IPS-20b (cell line): ENCODE measurements around the gene CASP9.
"Not testable (repeated sequence)": the region's sequence is repeated elsewhere in the genome, so short reads cannot be mapped to it uniquely, and the experiment has no call there.

ENCODE experiments used
- H3K27ac ChIP-seq: one replicate; pipeline ENCODE4 v1.5.1; 2013; ENCODE audit warnings: low read length
- H3K27me3 ChIP-seq: 2 replicates; pipeline ENCODE4 v1.6.1; 2013; ENCODE audit warnings: mild to moderate bottlenecking, low read length, inconsistent platforms; ENCODE audit not compliant: insufficient read depth
- H3K36me3 ChIP-seq: 2 replicates; pipeline ENCODE4 v1.6.1; 2013; ENCODE audit warnings: low read depth, mild to moderate bottlenecking, inconsistent platforms, low read length, moderate library complexity; ENCODE audit not compliant: insufficient read depth
- H3K4me1 ChIP-seq: 2 replicates; pipeline ENCODE4 v1.6.1; 2013; ENCODE audit warnings: mild to moderate bottlenecking, control low read depth, inconsistent platforms, low read length, moderate library complexity; ENCODE audit not compliant: insufficient read depth
- H3K4me3 ChIP-seq: 2 replicates; pipeline ENCODE4 v1.5.1; 2013; ENCODE audit warnings: mild to moderate bottlenecking, low read length, inconsistent platforms
- H3K9ac ChIP-seq: 2 replicates; pipeline ENCODE4 v1.6.1; 2013; ENCODE audit warnings: low read depth, mild to moderate bottlenecking, inconsistent platforms, low read length, moderate library complexity
- H3K9me3 ChIP-seq: 2 replicates; pipeline ENCODE4 v1.6.1; 2013; ENCODE audit warnings: mild to moderate bottlenecking, low read depth, low read length, inconsistent platforms; ENCODE audit not compliant: insufficient read depth

CASP9 gene

GRCh38 chr1:15460708-15461095, 63.3 kb downstream of the CASP9 start:
- Histone ChIP-seq H3K9ac (no peak overlapping the region), H3K27ac (no peak overlapping the region), H3K4me3 (no peak overlapping the region), H3K36me3 (no peaks in the 10 kb centered on the region), H3K4me1 (no peaks in the 10 kb centered on the region), H3K27me3 (no peaks in the 10 kb centered on the region), H3K9me3 (no peaks in the 10 kb centered on the region)

DNA sequence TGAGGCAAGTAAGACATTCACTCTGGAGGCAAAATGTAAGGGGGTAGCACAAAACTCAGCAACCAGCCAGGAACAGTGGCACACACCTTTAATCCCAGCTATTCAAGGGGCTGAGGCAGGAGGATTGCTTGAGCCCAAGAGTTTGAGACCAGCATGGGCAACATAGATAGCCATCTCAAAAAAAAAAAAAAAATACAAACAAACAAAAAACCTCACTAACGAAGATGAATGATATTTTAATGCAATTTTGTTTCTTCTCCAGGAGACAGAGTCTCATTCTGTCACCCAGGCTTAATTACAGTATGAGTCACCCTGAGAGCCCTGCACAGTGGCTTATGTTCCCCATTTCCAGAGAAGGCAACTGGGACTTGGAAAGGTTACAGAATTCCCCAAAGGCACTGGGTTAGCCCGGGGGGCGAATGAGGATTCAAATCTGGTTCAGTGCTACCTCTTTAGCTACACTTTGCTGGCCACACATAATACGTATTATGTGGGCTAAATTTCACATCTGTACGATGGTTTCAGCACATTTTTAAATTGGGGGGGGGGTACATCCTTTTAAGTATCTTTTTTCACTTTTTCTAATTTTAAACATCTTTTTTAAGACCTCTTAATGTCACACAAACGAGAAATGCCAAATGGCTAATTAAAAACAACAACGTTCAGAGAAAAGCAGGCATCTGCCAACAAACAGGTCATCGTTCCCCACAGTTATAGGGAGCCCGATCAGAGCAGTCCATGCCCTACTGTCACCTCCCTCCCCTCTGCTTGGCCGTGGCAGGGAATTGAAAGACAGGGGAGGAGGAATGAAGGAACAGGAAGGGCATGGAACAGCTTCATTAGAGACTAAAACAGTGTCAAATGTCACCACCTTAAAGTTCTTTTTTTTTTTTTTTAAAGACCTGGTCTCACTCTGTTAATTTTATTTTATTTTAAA, 64.0 kb downstream of the CASP9 start:
- Histone ChIP-seq H3K9ac (no peak overlapping the region), H3K4me3 (no peak overlapping the region), H3K27me3 (no peaks in the 10 kb centered on the region), H3K9me3 (no peaks in the 10 kb centered on the region), H3K36me3 (no peaks in the 10 kb centered on the region), H3K27ac (no peak overlapping the region), H3K4me1 (no peaks in the 10 kb centered on the region)

DNA sequence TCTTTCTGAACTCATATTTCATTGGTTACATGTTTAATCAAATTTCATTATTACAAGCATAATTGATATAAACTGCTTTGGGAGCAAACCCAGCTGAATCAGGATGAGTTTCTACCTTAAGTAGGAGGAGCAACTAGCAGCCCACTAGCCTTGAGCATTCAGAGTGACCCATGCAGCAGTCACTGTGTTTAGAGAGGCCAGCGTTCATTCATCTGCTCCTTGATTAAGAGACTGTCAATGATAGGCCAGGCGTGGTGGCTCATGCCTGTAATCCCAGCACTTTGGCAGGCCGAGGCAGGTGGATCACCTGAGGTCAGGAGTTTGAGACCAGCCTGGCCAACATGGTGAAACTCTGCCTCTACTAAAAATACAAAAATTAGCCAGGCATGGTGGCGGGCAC, 65.6 kb downstream of the CASP9 start:
- not testable (repeated sequence) for H3K4me1 ChIP-seq, H3K4me3 ChIP-seq, H3K27me3 ChIP-seq, H3K9ac ChIP-seq, H3K27ac ChIP-seq, H3K9me3 ChIP-seq, H3K36me3 ChIP-seq

GRCh38 chr1:15457585-15457984, 66.4 kb downstream of the CASP9 start:
- no peaks in the 10 kb centered on the region for H3K36me3 ChIP-seq
- H3K4me1 ChIP-seq = no peaks in the 10 kb centered on the region
- H3K4me3 ChIP-seq = no peak overlapping the region
- H3K9me3 ChIP-seq = no peaks in the 10 kb centered on the region
- no peaks in the 10 kb centered on the region for H3K27me3 ChIP-seq
- H3K9ac ChIP-seq = no peak overlapping the region
- H3K27ac ChIP-seq = no peak overlapping the region

GRCh38 chr1:15456313-15456954, 67.6 kb downstream of the CASP9 start, which contains the start of gene CELA2A:
Gene CELA2A (plus strand): TSS chr1:15456732. CDS start chr1:15456754, 22 bp downstream.
- Histone ChIP-seq H3K4me3 (no peak within 1 kb of the TSS), H3K9ac (no peak within 1 kb of the TSS), H3K36me3 (no peaks in the 10 kb centered on the region), H3K27ac (no peak within 1 kb of the TSS), H3K9me3 (no peaks in the 10 kb centered on the region), H3K27me3 (no peaks in the 10 kb centered on the region), H3K4me1 (no peaks in the 10 kb centered on the region)

GRCh38 chr1:15455522-15455921, 68.5 kb downstream of the CASP9 start:
- H3K9ac ChIP-seq = no peak overlapping the region
- H3K27me3 ChIP-seq = no peaks in the 10 kb centered on the region
- H3K4me3 ChIP-seq = no peak overlapping the region
- H3K36me3 ChIP-seq = no peaks in the 10 kb centered on the region
- H3K9me3 ChIP-seq = no peaks in the 10 kb centered on the region
- H3K27ac ChIP-seq = no peak overlapping the region
- H3K4me1 ChIP-seq = no peaks in the 10 kb centered on the region

DNA sequence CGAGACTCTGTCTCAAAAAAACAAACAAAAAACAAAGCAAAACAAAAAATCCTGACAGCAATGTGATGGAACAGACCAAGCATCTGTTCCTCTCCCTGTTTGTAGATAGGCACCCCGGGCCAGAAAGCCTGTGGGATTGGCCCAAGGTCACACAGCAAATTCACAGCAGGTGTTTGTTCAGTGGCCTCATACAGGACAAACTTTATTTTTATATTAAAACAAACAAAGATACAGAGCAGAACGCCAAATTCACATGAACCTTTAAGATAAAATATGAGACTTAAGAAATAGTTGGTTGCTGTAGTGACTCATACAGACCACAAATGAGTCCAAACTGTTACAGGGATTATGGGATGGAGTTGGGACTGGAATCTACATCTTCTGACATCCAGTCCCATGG, 69.8 kb downstream of the CASP9 start:
- no peaks in the 10 kb centered on the region for H3K4me1 ChIP-seq
- no peaks in the 10 kb centered on the region for H3K27me3 ChIP-seq
- H3K4me3 ChIP-seq = no peak overlapping the region
- H3K9me3 ChIP-seq = no peaks in the 10 kb centered on the region
- no peak overlapping the region for H3K9ac ChIP-seq
- H3K27ac ChIP-seq = no peak overlapping the region
- no peaks in the 10 kb centered on the region for H3K36me3 ChIP-seq

GRCh38 chr1:15453734-15454133, 70.3 kb downstream of the CASP9 start:
- no peak overlapping the region for H3K4me3 ChIP-seq
- no peak overlapping the region for H3K27ac ChIP-seq
- no peaks in the 10 kb centered on the region for H3K27me3 ChIP-seq
- H3K4me1 ChIP-seq = no peaks in the 10 kb centered on the region
- H3K9me3 ChIP-seq = no peaks in the 10 kb centered on the region
- H3K9ac ChIP-seq = no peak overlapping the region
- H3K36me3 ChIP-seq = no peaks in the 10 kb centered on the region

GRCh38 chr1:15452866-15453571, 71.0 kb downstream of the CASP9 start:
- H3K9ac ChIP-seq = no peak overlapping the region
- H3K27ac ChIP-seq = no peak overlapping the region
- H3K36me3 ChIP-seq = no peaks in the 10 kb centered on the region
- no peaks in the 10 kb centered on the region for H3K9me3 ChIP-seq
- no peaks in the 10 kb centered on the region for H3K4me1 ChIP-seq
- H3K27me3 ChIP-seq = no peaks in the 10 kb centered on the region
- H3K4me3 ChIP-seq = no peak overlapping the region

- Histone ChIP-seq H3K27me3 (no peaks in the 10 kb centered on the region), H3K4me3 (no peak overlapping the region)
Observed at GRCh38 chr1:15452216-15452615, 71.8 kb downstream of the CASP9 start.

GRCh38 chr1:15451014-15451722, 72.8 kb downstream of the CASP9 start:
- Histone ChIP-seq H3K27me3 (no peaks in the 10 kb centered on the region), H3K4me3 (no peak overlapping the region), H3K9ac (no peak overlapping the region), H3K27ac (no peak overlapping the region), H3K36me3 (no peaks in the 10 kb centered on the region), H3K4me1 (no peaks in the 10 kb centered on the region), H3K9me3 (no peaks in the 10 kb centered on the region)

More at GRCh38 chr1:15452216-15452615, 71.8 kb downstream of the CASP9 start:
- H3K27ac ChIP-seq = no peak overlapping the region
- no peaks in the 10 kb centered on the region for H3K36me3 ChIP-seq
- H3K9ac ChIP-seq = no peak overlapping the region
- no peaks in the 10 kb centered on the region for H3K4me1 ChIP-seq
- no peaks in the 10 kb centered on the region for H3K9me3 ChIP-seq
